ENCODE data around the gene AKT2. TPM values are rescaled to one million over a fixed set of nuclear protein-coding genes. Genes with fewer than 3 reads are reported as not detected.

The AKT2 gene
- total RNA-seq, 1 experiment from 2014 or later, result 141 TPM

GRCh38 chr19:40277356-40278059 lies 7.6 kb downstream of the AKT2 start:
- peaks cover 89% of the 10 kb centered on the region for H3K79me2 ChIP-seq (ENCODE audit: insufficient read depth, low read length)
- ChIA-PET CTCF (no interaction called here), RAD21 (ENCODE audit: low non-redundant PET in 1 of 2, low total read pairs in 2 of 2, uncharacterized antibody in 2 of 2, unreplicated experiment in 2 of 2) (no interaction called here), POLR2A (no interaction called here)
- H3K27ac ChIP-seq (ENCODE audit: low read depth, low read length), result no peak overlapping the region
- no peaks in the 10 kb centered on the region for H3K27me3 ChIP-seq (ENCODE audit: insufficient read depth, low read length)
- no peaks in the 10 kb centered on the region for H3K9me2 ChIP-seq (ENCODE audit: insufficient read depth)
- ATAC-seq, result no peak
- H3K36me3 ChIP-seq (ENCODE audit: control insufficient read depth in 1 of 2, insufficient read depth in 2 of 2, low read length in 2 of 2), result 0 out of 4 replicates have a peak, but pooled peaks cover 0 to under 1% of the 10 kb centered on the region in 2 experiments
- no peaks in the 10 kb centered on the region for H3K9me3 ChIP-seq (ENCODE audit: control insufficient read depth in 1 of 2, insufficient read depth in 1 of 2, low read depth in 1 of 2, low read length in 2 of 2)
- no peak for DNase-seq (ENCODE audit: low read depth, low spot score)
- H4K20me1 ChIP-seq (ENCODE audit: insufficient read depth), result no peaks in the 10 kb centered on the region
- no peaks in the 10 kb centered on the region for H3K4me1 ChIP-seq (ENCODE audit: control insufficient read depth in 1 of 2, insufficient read depth in 2 of 2, low read length in 2 of 2)
- TF ChIP-seq SRF (IDR thresholded peaks at IDR 0.05; ENCODE audit: low read depth) (no peak), TCF7L2 (IDR thresholded peaks at IDR 0.05; ENCODE audit: borderline replicate concordance, extremely low read depth, insufficient read depth, insufficient read length) (no peak), JUND (IDR thresholded peaks at IDR 0.05) (no peak), CBX3 (IDR thresholded peaks at IDR 0.05; ENCODE audit: low read depth) (no peak), CTCF (IDR thresholded peaks at IDR 0.05 in 2 of 3, conservative IDR thresholded peaks at IDR 0.05 in 1 of 3; ENCODE audit: borderline replicate concordance in 1 of 3, insufficient read depth in 1 of 3, low read depth in 2 of 3, low read length in 2 of 3) (no peak), ZFX (IDR thresholded peaks at IDR 0.05) (no peak), REST (IDR thresholded peaks at IDR 0.05; ENCODE audit: low read depth) (no peak), EZH2 (IDR thresholded peaks at IDR 0.05) (no peak), POLR2A (IDR thresholded peaks at IDR 0.05; ENCODE audit: borderline replicate concordance, extremely low read depth, insufficient read depth, insufficient read length) (no peak), ZBTB33 (IDR thresholded peaks at IDR 0.05; ENCODE audit: extremely low read depth, insufficient replicate concordance, low read length) (no peak)
- no TSS peak for BruUV-seq (replicated peaks)
- intact Hi-C loops (cut with micrococcal nuclease), result no loop called here
- H3K9ac ChIP-seq (ENCODE audit: low read length), result no peak overlapping the region
- H3K4me2 ChIP-seq (ENCODE audit: low read length), result no peak overlapping the region
- H3K4me3 ChIP-seq (replicated peaks in 1 of 2; ENCODE audit: low read depth in 1 of 2, low read length in 2 of 2), result no peak overlapping the region
- no peak overlapping the region for H2AFZ ChIP-seq (ENCODE audit: low read depth, low read length, poor library complexity, severe bottlenecking)
